Stimulated activated naive CD8-positive, alpha-beta T cell treated with anti-CD3 and anti-CD28 coated beads, Interleukin-15, amount 100 ng/mL, for 72 hours (primary cell): ENCODE results near the gene PSME3IP1.
"Not testable (repeated sequence)": the region's sequence is repeated elsewhere in the genome, so short reads cannot be mapped to it uniquely, and the experiment has no call there.

Source experiments
- ATAC-seq: fragments of 150-1000 bp; cut with Tn5 transposase; 2 replicates; pipeline ENCODE4 v1.10.0; 2021; ENCODE audit warnings: mild to moderate bottlenecking, moderate library complexity
- DNase-seq, 2 donors: peaks; one replicate each; pipeline ENCODE4 v3.0.0; 2021 to 2022
- H3K27ac Mint-ChIP-seq, 2 donors: one replicate each; pipeline ENCODE4 v1.8.0; 2022; ENCODE audit warnings: mild to moderate bottlenecking in 2 of 2, mixed read lengths in 2 of 2, moderate library complexity in 2 of 2
- H3K27me3 Mint-ChIP-seq: one replicate; pipeline ENCODE4 v1.8.0; 2022; ENCODE audit warnings: mixed read lengths
- H3K4me1 Mint-ChIP-seq: one replicate; pipeline ENCODE4 v1.8.0; 2022; ENCODE audit warnings: mild to moderate bottlenecking, mixed read lengths
- H3K4me3 Mint-ChIP-seq, 2 donors: one replicate each; pipeline ENCODE4 v1.8.0; 2022; ENCODE audit warnings: mild to moderate bottlenecking in 2 of 2, mixed read lengths in 2 of 2, moderate library complexity in 1 of 2
- H3K9me3 Mint-ChIP-seq, 2 donors: one replicate each; pipeline ENCODE4 v1.8.0; 2022; ENCODE audit warnings: mixed read lengths in 2 of 2

Gene PSME3IP1

DNA sequence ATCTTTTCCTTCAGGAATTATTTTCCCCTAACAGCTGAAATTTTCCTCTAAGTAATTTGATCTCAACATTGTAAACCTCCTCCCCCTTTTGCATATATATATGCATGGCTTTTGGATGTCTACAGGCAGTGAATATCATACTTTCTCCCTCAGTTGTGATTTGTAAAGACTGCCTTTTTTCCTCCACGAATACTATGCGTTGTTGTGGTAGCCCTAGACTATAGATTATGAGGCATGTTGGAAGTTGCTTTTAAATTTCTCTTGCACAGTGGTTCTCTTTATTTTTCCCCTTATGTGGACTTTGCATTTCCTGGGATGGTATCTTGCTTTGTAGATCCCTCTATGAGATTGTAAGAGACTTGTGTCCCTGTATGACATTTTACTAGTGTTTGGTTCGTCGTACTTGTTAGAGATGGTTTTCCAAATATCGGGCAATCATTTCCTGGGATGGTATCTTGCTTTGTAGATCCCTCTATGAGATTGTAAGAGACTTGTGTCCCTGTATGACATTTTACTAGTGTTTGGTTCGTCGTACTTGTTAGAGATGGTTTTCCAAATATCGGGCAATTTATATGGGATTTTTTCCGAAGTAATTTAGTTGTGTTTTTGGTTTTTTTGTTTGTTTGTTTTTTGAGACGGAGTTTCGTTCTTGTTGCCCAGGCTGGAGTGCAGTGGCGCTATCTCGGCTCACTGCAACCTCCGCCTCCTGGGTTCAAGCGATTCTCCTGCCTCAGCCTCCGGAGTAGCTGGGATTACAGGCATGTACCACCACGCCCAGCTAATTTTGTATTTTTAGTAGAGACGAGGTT is 2.3 kb upstream of the PSME3IP1 start:
- not testable (repeated sequence) for DNase-seq, H3K27ac Mint-ChIP-seq, H3K27me3 Mint-ChIP-seq, ATAC-seq, H3K9me3 Mint-ChIP-seq
- Mint-ChIP-seq H3K4me3 (peak overlapping the region; percentile 98), H3K4me1 (peaks cover 53% of the 10 kb centered on the region)

DNA sequence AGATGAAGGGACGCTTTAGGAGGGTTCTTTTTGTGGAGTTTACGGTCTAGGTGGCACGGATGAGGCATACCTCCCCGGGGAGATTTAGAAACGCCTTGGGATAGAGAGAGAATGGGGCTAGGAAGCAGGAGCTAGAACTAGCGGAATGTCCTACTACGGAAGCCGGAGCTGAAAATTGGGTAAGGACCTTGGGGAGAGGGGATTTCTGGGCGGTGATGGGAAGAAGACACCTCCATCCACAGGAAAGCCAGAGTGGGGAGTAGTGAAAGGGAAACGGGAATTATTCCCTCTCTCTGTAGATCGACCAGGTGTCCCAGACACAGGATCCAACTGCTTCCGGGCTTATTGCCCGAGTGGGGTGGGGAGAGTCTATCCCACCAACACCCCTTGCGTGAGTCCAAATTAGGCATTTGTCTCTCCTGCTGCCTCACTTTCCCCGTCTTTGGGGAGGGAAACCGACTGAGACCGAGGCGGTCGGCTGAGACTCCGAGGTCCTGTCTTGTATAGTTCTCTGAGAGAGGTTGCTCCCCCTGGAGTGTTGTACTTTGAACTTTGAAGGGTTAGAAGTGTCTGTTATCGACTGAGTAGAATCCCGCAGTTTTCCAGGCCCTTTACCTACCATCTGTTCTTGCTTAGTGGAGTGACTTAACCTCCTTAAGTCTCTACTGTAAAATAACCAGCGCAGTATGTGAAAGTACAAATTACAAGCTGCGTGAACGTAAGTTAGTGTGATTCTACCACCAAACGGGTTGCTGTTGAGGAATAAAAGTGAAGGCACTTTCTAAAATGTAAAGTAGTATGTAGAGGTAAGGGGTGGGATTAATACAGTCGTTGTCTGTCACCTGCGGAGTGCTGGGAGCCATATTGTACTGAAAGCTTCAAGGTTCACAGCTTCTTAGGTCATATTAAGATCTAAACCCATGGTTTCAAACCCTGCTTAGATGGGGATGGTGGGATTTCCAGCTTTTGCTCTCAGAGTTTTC is 1.3 kb upstream of the PSME3IP1 start:
- no peak for ATAC-seq
- DNase-seq, result peak; percentile 8 to 16

DNA sequence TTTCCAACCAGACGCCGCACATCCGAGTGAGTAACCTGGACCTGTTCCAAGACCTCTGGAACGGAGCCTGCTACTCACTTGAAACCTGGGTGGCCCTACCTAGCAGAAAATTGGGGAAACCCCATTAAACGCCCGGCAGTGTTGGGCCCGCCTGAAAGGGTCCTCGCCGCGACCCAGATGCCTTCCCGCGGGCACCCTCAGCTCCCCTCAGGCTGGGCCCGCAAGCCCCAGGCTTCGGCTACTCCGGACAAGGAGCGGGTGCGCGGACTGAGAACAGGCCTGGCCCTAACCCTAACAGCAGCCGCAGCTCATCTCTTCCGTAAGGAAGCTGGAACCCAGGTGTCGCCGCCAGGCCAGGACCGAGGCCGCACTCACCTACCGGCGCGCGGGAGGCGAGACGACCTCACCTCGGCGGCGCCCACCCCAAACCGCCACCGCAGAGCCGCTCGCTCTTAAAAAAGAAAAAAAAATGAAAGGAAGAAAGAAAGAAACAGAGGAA is 344 bp downstream of the PSME3IP1 start:
- Mint-ChIP-seq H3K9me3 (no peaks in the 10 kb centered on the region), H3K27me3 (no peaks in the 10 kb centered on the region), H3K4me3 (peak overlapping the region; percentile 98), H3K4me1 (peaks cover 45% of the 10 kb centered on the region), H3K27ac (peak overlapping the region; percentile 99)
- DNase-seq (no peak), ATAC-seq (peak; percentile 49)

More for the DNA sequence above, 1.3 kb upstream of the PSME3IP1 start:
- peak overlapping the region; percentile 99 for H3K27ac Mint-ChIP-seq
- H3K4me1 Mint-ChIP-seq, result peaks cover 51% of the 10 kb centered on the region
- no peaks in the 10 kb centered on the region for H3K27me3 Mint-ChIP-seq
- no peaks in the 10 kb centered on the region for H3K9me3 Mint-ChIP-seq
- peak overlapping the region; percentile 98 for H3K4me3 Mint-ChIP-seq

DNA sequence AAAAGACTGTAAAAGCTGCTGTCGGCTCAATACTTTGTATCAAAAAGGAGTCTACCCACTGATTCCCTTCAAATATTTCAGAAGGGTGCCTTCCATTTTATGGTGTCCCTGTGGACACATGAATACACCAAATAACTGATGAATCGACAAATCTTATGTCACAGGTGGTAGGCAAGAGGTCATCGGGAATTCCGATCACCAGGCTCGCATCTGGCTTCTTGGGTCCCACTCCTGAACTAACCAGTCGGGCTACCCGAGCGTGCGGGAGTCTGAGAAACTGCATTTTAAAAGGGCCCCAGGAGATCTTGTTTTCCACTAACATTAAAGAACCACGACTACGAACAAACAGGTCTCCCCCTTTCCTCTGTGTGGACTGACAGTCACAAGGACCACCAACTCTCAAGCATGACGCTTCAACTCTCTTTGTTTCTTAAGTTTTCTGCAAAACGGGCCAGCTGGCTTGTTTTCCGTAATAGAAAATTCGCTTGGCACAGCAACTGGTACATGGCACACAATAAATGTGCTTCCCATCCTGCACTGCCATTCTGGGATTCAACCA is 873 bp downstream of the PSME3IP1 start:
- ATAC-seq, result no peak
- peaks cover 45% of the 10 kb centered on the region for H3K4me1 Mint-ChIP-seq
- peak in 1 of 2 donors; percentile 1 for DNase-seq
- peak overlapping the region; percentile 98 for H3K4me3 Mint-ChIP-seq
- no peaks in the 10 kb centered on the region for H3K9me3 Mint-ChIP-seq
- no peaks in the 10 kb centered on the region for H3K27me3 Mint-ChIP-seq
- peak overlapping the region; percentile 99 for H3K27ac Mint-ChIP-seq

DNA sequence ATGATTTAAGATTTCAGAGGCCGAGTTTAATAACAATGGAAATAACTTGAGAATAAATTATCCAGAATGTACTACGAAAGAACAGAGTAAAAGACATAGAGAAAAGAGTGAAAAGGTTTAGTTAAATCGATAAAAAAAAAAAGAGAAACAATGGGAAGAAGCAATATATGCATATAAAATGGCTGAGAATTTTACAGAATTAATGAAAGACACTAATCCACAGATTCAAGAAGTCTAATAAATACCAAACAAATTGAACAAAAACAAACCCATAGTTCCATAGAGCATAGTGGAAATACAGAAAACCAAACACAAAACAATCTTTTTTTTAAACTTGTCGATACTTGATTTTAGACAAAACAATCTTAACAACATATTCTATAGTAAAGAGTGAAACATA is 1.7 kb downstream of the PSME3IP1 start:
- Mint-ChIP-seq H3K4me1 (peaks cover 44% of the 10 kb centered on the region), H3K27ac (no peak overlapping the region), H3K4me3 (peak overlapping the region; percentile 56 to 98)

DNA sequence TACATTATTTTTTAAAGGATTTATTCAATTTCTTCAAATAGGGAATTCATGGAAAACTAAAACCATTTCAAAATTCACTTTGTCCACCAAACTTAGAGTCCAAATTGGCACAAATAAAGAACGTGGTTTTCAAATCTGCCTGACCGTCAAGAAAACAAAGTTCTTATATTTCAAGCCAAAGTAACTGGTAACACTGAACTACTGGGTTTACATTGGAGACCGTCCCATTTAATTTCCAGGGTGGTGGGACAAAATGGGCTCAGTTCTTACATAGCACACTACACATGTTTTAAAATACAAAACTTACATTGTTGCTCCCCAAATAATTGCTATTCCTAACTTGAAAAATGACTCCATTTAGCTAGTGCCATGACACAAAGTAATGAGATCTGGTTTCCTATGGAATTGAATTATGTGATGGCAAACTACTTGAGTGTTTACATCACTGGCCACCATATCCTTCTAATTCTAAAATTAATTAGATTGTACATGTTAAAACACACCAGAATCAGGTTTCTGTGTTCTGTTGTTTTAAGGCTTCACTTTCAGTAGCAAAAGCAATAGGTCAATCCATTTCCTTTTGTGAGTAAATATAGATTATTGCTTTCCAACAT is 6.5 kb downstream of the PSME3IP1 start:
- ATAC-seq, result no peak
- Mint-ChIP-seq H3K4me3 (no peak overlapping the region), H3K27me3 (no peaks in the 10 kb centered on the region), H3K27ac (no peak overlapping the region), H3K4me1 (peaks cover 15% of the 10 kb centered on the region), H3K9me3 (no peaks in the 10 kb centered on the region)
- DNase-seq, result no peak

More for the DNA sequence above, 1.7 kb downstream of the PSME3IP1 start:
- DNase-seq (no peak), ATAC-seq (no peak)
- Mint-ChIP-seq H3K9me3 (no peaks in the 10 kb centered on the region), H3K27me3 (no peaks in the 10 kb centered on the region)

DNA sequence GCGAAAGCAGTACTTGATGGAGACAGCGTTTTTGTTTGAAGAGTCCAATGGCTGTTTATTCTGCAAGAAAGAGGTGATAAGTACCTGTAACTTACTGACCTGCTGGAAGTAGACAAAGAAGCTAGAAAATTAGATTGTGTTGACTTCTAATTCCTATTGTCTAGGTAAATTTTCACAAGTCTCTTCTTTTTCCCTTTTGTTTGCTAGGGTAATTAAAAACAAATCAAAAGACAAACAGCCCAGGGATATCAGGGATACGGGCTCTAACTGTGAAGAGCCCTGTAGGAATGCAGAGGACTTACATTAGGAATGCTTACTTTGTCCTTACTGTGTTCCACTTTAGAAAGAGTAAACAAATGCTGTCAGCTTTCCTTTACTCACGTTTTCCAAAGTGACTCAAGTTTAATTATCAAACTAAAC is 7.0 kb downstream of the PSME3IP1 start:
- ATAC-seq, result no peak
- Mint-ChIP-seq H3K27me3 (no peaks in the 10 kb centered on the region), H3K4me3 (no peak overlapping the region), H3K27ac (no peak overlapping the region), H3K4me1 (peaks cover 10% of the 10 kb centered on the region), H3K9me3 (no peaks in the 10 kb centered on the region)
- DNase-seq, result no peak

DNA sequence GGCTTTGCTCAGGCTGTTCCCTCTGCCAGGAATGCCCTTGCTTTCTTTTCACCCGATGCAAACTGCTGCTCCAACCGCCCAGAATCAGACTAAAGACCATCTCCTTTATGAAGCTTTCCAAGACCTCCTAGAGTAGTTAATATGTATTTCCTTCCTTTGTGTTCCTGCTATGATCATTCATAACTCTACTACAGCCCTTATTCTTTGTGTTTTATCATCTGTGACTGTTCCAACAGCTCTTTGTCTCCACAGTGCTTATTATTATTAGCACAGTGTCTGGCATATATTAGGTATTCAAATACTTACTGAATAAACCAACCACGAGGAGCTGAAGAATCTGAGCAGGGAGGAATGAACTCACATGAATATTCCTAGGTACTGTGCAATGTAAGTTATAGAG is 7.6 kb downstream of the PSME3IP1 start:
- no peaks in the 10 kb centered on the region for H3K27me3 Mint-ChIP-seq
- no peak overlapping the region for H3K4me3 Mint-ChIP-seq
- ATAC-seq (no peak), DNase-seq (no peak)
- H3K9me3 Mint-ChIP-seq, result no peaks in the 10 kb centered on the region
- H3K4me1 Mint-ChIP-seq, result peaks cover 6% of the 10 kb centered on the region
- no peak overlapping the region for H3K27ac Mint-ChIP-seq

DNA sequence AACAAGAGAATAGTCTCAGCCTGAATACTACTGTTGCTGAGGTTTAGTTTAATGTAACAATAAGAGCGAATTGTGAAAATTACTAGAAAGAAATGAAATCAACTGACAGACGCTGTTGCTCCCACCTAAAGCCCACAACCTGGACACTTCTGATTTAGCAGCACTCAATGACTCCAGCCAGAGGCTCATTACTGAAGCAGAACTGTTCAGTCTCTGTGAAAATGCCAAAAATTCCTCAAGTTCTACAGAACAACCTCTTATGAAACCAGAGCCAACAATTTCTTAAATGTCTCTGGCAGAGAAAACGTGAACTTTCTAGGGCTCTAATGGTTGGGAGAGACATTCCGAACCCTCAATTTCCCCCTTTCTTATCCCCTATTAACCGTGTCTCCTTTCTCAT is 9.9 kb downstream of the PSME3IP1 start:
- no peaks in the 10 kb centered on the region for H3K4me1 Mint-ChIP-seq

DNA sequence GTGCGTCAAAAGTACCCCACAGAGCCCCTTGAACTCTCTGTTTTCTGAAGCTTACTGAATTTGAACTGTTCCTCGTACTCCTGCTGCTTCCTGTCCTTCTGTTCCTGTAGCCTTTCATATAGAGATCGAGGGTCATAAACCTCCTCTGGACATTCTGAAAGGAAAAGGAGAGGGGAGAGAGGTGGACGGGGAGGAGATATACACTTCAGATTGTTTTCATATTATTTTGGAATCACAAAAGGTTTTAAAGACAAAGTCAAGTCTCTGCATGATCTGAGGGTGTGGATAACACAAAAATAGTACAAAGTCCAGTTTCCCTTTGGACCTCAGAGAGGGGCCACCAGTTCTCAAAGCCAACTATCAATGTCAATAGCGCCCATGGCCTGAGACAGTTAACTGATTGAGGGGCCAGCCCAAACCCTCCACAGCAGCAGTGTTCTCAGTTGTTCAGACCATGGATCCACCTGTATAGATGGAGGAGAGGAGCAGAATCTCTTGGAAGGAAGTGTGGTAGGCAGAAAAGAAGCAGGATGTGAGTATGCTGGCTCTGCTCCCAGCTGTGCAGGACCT is 13.0 kb downstream of the PSME3IP1 start:
- H3K27me3 Mint-ChIP-seq, result no peaks in the 10 kb centered on the region
- no peaks in the 10 kb centered on the region for H3K9me3 Mint-ChIP-seq
- H3K27ac Mint-ChIP-seq, result no peak overlapping the region
- no peak overlapping the region for H3K4me3 Mint-ChIP-seq
- no peaks in the 10 kb centered on the region for H3K4me1 Mint-ChIP-seq
- ATAC-seq (no peak), DNase-seq (no peak)

More for the DNA sequence above, 9.9 kb downstream of the PSME3IP1 start:
- Mint-ChIP-seq H3K9me3 (no peaks in the 10 kb centered on the region), H3K4me3 (no peak overlapping the region), H3K27ac (no peak overlapping the region), H3K27me3 (no peaks in the 10 kb centered on the region)
- DNase-seq, result no peak
- ATAC-seq, result no peak

DNA sequence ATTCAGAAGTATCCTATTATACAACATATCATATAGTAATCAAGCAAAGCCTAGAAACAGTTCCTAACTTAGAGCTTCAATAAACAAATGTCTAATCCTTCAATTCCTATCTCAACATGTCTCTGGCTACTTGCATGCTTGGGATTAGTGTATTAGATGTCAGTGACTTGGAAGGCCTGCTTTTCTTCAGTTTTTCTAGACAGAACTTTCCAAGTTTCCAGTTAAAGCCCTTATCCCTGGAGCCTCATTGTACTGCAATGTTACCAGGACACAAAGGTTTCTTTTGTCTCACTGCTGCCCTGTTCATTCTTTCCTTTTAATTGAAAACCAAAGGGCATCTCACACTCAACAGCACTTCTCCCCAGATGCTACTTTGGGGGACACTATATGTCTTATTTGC is 16.5 kb downstream of the PSME3IP1 start:
- no peak for ATAC-seq
- H3K27ac Mint-ChIP-seq, result no peak overlapping the region

DNA sequence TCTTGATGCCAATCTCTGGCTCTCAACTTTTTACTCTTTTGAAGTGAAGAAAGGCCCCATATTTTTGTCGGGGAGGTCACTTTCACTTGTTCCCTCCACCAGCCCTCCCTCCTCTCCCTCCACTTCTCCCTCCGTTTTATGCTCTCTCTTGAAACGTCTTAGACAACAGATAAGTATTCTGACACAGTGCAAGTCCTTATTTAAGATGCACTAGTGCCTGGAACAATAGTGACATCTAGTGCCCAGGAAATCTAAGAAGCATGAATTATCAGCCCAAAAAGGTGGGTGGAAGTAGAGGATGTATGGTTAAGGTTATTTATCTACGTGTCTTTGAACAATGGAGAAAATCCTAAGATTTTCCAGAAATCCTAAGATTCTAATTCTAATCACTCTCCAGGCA is 17.9 kb downstream of the PSME3IP1 start:
- no peak overlapping the region for H3K4me3 Mint-ChIP-seq

More for the DNA sequence above, 16.5 kb downstream of the PSME3IP1 start:
- Mint-ChIP-seq H3K9me3 (no peaks in the 10 kb centered on the region), H3K27me3 (no peaks in the 10 kb centered on the region), H3K4me1 (peaks cover 5% of the 10 kb centered on the region), H3K4me3 (no peak overlapping the region)
- DNase-seq, result no peak

DNA sequence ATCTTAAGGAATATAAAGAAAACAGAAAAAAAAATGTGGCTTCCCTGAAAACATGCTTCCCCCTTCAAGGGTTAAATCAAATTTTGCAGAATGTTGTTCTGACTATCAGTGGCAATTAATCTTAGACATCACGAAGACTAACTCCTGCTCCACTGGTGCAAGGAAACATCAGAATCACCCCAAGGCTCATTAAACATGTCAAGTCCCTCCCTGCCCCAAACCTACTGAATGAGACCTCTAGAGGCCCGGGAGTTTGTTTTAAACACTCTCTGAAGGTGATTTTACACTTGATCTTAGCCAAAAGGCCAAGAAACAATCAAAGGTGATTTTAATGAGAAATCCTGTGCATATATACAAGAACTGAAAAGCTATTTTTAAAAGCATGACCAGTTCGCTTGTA is 18.3 kb downstream of the PSME3IP1 start:
- Mint-ChIP-seq H3K27ac (no peak overlapping the region), H3K4me3 (no peak overlapping the region), H3K9me3 (no peaks in the 10 kb centered on the region), H3K27me3 (no peaks in the 10 kb centered on the region), H3K4me1 (peaks cover 5% of the 10 kb centered on the region)
- ATAC-seq (no peak), DNase-seq (no peak)

More for the DNA sequence above, 17.9 kb downstream of the PSME3IP1 start:
- Mint-ChIP-seq H3K9me3 (no peaks in the 10 kb centered on the region), H3K27me3 (no peaks in the 10 kb centered on the region), H3K4me1 (peaks cover 5% of the 10 kb centered on the region), H3K27ac (no peak overlapping the region)
- DNase-seq, result peak in 1 of 2 donors; percentile 25
- ATAC-seq, result peak; percentile 87

DNA sequence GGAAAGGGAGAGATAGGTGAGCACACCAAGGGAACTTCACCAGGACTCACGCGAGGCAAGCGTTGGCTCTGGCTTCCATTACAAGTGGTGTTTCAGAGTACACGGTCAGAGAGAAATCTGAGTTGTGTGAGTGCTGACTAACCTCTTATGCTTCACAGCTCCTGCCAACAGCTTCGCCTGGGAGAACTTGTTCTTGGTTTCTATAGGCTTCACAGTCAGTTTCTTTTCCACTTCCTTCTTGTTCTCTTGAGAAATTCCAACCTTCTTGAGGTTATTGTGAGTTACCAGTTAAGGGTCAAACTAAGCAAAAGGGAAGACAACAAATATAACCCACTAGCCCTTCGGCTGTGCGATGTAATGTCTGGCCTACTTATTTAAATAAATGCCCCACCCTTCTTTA is 18.9 kb downstream of the PSME3IP1 start:
- no peak overlapping the region for H3K27ac Mint-ChIP-seq

DNA sequence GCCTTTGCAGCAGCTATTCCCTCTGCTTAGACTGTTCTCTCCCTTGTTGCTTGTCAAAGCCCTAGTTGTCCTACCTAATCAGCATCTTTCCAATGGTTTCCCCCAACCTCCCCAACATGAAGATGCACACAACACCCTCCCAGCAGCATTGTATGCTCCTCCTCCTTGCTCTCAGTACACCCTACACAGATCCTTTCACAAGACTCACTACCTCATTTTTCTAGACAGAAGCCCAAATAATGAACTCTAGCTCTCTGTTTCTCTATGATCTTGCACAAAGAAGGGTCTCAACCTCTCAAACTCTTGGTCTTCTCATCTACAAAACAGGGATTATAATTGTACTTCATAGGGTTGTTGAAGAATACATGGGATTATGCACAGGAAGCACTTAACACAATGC is 19.4 kb downstream of the PSME3IP1 start:
- Mint-ChIP-seq H3K27me3 (no peaks in the 10 kb centered on the region), H3K4me1 (peaks cover 5% of the 10 kb centered on the region), H3K9me3 (no peaks in the 10 kb centered on the region), H3K4me3 (no peak overlapping the region), H3K27ac (peak overlapping the region in 1 of 2 donors; percentile 4)
- DNase-seq, result no peak
- no peak for ATAC-seq

More for the DNA sequence above, 18.9 kb downstream of the PSME3IP1 start:
- Mint-ChIP-seq H3K27me3 (no peaks in the 10 kb centered on the region), H3K4me3 (no peak overlapping the region), H3K9me3 (no peaks in the 10 kb centered on the region), H3K4me1 (peaks cover 5% of the 10 kb centered on the region)
- no peak for ATAC-seq
- DNase-seq, result no peak
